Endodermal cell (in vitro differentiated cells): ENCODE measurements around the gene PNRC1. TPM values are rescaled to one million over a fixed set of nuclear protein-coding genes. Genes with fewer than 3 reads are reported as not detected.

ENCODE experiments used
- DNase-seq: peaks from one replicate; pipeline ENCODE4 v3.0.0-alpha.2; 2017
- H3K27ac ChIP-seq: 2 replicates; pipeline ENCODE4 v1.5.1; 2013; ENCODE audit warnings: mild to moderate bottlenecking, low read depth, low read length, moderate library complexity
- H3K27me3 ChIP-seq: 2 replicates; pipeline ENCODE4 v1.6.1; 2013; ENCODE audit warnings: mild to moderate bottlenecking, low read length, moderate library complexity; ENCODE audit not compliant: insufficient read depth, control insufficient read depth, poor library complexity, severe bottlenecking
- H3K36me3 ChIP-seq: 2 replicates; pipeline ENCODE4 v1.7.0; 2013; ENCODE audit warnings: mild to moderate bottlenecking, low read length, moderate library complexity; ENCODE audit not compliant: control insufficient read depth, insufficient read depth
- H3K4me1 ChIP-seq: one replicate; pipeline ENCODE4 v1.7.0; 2013; ENCODE audit warnings: low read length; ENCODE audit not compliant: control insufficient read depth, insufficient read depth
- H3K4me3 ChIP-seq: 2 replicates; pipeline ENCODE4 v1.5.1; 2013; ENCODE audit warnings: mild to moderate bottlenecking, low read length, moderate library complexity
- H3K9ac ChIP-seq: 2 replicates; pipeline ENCODE4 v1.6.1; 2013; ENCODE audit warnings: mild to moderate bottlenecking, low read length, moderate library complexity; ENCODE audit not compliant: poor library complexity, severe bottlenecking; ENCODE audit errors: extremely low read depth
- H3K9me3 ChIP-seq: 2 replicates; pipeline ENCODE4 v1.6.1; 2013; ENCODE audit warnings: mild to moderate bottlenecking, low read length, moderate library complexity; ENCODE audit not compliant: control insufficient read depth
- H3K27ac Mint-ChIP-seq: 2 replicates; pipeline ENCODE4 v1.8.0; 2020; ENCODE audit warnings: mixed read lengths
- H3K27me3 Mint-ChIP-seq: 2 replicates; pipeline ENCODE4 v1.8.0; 2021; ENCODE audit warnings: mild to moderate bottlenecking, mixed read lengths; ENCODE audit not compliant: insufficient read depth
- H3K36me3 Mint-ChIP-seq: 2 replicates; pipeline ENCODE4 v1.8.0; 2020; ENCODE audit warnings: low read depth, mixed read lengths
- H3K4me1 Mint-ChIP-seq: 2 replicates; pipeline ENCODE4 v1.8.0; 2020; ENCODE audit warnings: mixed read lengths
- H3K4me3 Mint-ChIP-seq: 2 replicates; pipeline ENCODE4 v1.8.0; 2020; ENCODE audit warnings: mild to moderate bottlenecking, moderate library complexity, mixed read lengths
- H3K9me3 Mint-ChIP-seq: 2 replicates; pipeline ENCODE4 v1.8.0; 2020; ENCODE audit warnings: mild to moderate bottlenecking, mixed read lengths
- WGBS, 2 experiments: methylation state at CpG; one replicate each; pipeline versions ENCODE4 v1.1.5 to v1.1.7; 2013; ENCODE audit warnings: missing lambda C conversion rate in 2 of 2, mixed read lengths in 1 of 2; ENCODE audit not compliant: insufficient coverage in 1 of 2, insufficient read length in 1 of 2; 5-methylcytosine and 5-hydroxymethylcytosine counted together
- total RNA-seq, 2 donors: library from RNA; stranded (reverse); fragmentation: NEBNext Ultra II Directional in 1 of 2; extraction: Animal tissue kit (Norgen Biotek cat#: 25700) in 1 of 2; gene quantifications; 2 replicates in 1 of 2; 3 replicates in 1 of 2; pipeline ENCODE4 v1.2.1, GENCODE V29; 2021
- TF ChIP-seq, protein P1 (sequence below): fragments of 200-600 bp; sonication (generic); conservative IDR thresholded peaks from 2 replicates; pipeline ENCODE4 v1.5.0; 2021; ENCODE audit warnings: antibody characterized with exemption, mild to moderate bottlenecking

The PNRC1 gene
- total RNA-seq, 2 donors from 2014 or later, result 105 to 118 TPM

DNA sequence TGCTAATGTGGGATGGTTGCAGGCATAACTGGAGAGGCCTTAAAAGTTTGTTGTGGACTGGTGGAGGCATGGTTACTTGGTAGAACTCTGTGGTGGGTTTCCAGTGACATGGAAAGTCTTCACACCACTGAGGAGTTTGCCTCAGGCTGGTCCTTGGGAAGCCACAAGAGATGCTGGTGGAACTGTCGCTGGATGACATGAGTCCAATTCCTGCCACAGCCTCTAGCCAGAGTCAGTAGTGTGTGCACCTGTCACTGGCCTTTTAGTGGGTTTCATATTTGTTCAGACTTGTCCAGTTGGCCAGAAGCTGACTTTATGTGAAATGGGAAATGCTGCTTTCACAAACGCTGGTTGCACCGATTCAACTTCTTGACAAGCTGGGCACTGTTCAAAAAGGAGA is 51.0 kb downstream of the PNRC1 start:
- WGBS, 2 experiments, result 92% methylated on average over 3 of the region's 3 CpGs
- TF ChIP-seq, protein P1, sequence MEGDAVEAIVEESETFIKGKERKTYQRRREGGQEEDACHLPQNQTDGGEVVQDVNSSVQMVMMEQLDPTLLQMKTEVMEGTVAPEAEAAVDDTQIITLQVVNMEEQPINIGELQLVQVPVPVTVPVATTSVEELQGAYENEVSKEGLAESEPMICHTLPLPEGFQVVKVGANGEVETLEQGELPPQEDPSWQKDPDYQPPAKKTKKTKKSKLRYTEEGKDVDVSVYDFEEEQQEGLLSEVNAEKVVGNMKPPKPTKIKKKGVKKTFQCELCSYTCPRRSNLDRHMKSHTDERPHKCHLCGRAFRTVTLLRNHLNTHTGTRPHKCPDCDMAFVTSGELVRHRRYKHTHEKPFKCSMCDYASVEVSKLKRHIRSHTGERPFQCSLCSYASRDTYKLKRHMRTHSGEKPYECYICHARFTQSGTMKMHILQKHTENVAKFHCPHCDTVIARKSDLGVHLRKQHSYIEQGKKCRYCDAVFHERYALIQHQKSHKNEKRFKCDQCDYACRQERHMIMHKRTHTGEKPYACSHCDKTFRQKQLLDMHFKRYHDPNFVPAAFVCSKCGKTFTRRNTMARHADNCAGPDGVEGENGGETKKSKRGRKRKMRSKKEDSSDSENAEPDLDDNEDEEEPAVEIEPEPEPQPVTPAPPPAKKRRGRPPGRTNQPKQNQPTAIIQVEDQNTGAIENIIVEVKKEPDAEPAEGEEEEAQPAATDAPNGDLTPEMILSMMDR, result no peak
- Histone ChIP-seq H3K27me3 (peaks cover 8% of the 10 kb centered on the region), H3K4me1 (no peaks in the 10 kb centered on the region), H3K9me3 (peaks cover 10% of the 10 kb centered on the region), H3K36me3 (no peaks in the 10 kb centered on the region), H3K4me3 (no peak overlapping the region), H3K27ac (no peak overlapping the region), H3K9ac (no peak overlapping the region)
- Mint-ChIP-seq H3K4me3 (no peak overlapping the region), H3K27me3 (peaks cover 82% of the 10 kb centered on the region), H3K4me1 (no peaks in the 10 kb centered on the region), H3K27ac (no peak overlapping the region), H3K36me3 (peaks cover 2% of the 10 kb centered on the region), H3K9me3 (peaks cover 47% of the 10 kb centered on the region)
- no peak for DNase-seq

DNA sequence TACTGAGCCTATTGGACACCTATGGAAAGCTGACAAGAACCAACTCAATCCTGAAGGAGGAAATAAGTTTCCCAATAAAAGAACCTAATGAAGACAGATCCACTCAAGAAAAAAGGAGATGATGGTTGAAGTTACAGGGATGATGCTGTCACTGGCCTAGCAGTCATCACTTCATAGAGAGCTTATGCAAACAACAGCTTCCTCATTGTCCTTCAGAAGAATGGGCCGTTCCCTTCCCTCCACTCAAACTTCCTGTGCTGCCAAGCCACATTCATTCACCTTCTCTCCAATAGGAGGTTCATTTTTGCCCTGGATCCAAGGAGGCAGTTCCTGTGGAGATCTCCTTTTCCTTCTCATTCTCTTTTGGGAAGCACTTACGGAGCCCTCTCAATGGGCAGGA is 51.5 kb downstream of the PNRC1 start:
- H3K4me3 Mint-ChIP-seq, result no peak overlapping the region
- TF ChIP-seq, protein P1, result no peak
- no peaks in the 10 kb centered on the region for H3K4me1 Mint-ChIP-seq
- no peaks in the 10 kb centered on the region for H3K36me3 ChIP-seq
- H3K36me3 Mint-ChIP-seq, result peaks cover 2% of the 10 kb centered on the region
- H3K27ac ChIP-seq, result no peak overlapping the region
- no peak for DNase-seq
- H3K27ac Mint-ChIP-seq, result no peak overlapping the region
- H3K4me3 ChIP-seq, result no peak overlapping the region
- H3K27me3 ChIP-seq, result peaks cover 8% of the 10 kb centered on the region
- 78 to 85% methylated on average over 1 to 2 of the region's 2 CpGs for WGBS, 2 experiments
- H3K4me1 ChIP-seq, result no peaks in the 10 kb centered on the region
- peaks cover 10% of the 10 kb centered on the region for H3K9me3 ChIP-seq
- H3K9ac ChIP-seq, result no peak overlapping the region
- H3K9me3 Mint-ChIP-seq, result peaks cover 43% of the 10 kb centered on the region
- H3K27me3 Mint-ChIP-seq, result peaks cover 83% of the 10 kb centered on the region

DNA sequence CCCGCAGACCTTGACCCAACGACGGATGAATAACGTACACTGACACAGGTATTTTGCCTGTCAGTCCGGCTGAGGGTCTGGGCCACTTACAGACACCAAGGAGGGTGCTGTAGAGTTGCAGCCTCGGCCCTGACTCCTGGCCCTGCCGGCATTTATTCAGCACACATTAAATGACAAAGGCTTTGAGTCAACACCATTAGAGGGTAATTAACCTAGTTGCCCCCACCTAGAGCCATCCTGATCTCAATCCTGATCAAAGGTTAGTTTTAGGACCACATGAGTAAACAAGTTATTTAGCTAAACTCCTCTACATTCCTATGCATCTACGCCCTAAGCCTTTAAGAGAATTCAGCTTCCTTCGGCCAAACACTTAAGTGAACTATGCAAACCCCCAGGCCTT is 53.4 kb downstream of the PNRC1 start:
- H3K4me1 ChIP-seq, result no peaks in the 10 kb centered on the region

More for the DNA sequence above, 53.4 kb downstream of the PNRC1 start:
- peaks cover 91% of the 10 kb centered on the region for H3K27me3 Mint-ChIP-seq
- peaks cover 2% of the 10 kb centered on the region for H3K36me3 Mint-ChIP-seq
- H3K36me3 ChIP-seq, result no peaks in the 10 kb centered on the region
- H3K27me3 ChIP-seq, result peaks cover 8% of the 10 kb centered on the region
- H3K9me3 ChIP-seq, result peaks cover 2% of the 10 kb centered on the region
- 64 to 66% methylated on average over 5 to 9 of the region's 9 CpGs for WGBS, 2 experiments
- H3K27ac Mint-ChIP-seq, result no peak overlapping the region
- H3K9ac ChIP-seq, result no peak overlapping the region
- DNase-seq, result peak; percentile 57
- H3K4me3 Mint-ChIP-seq, result no peak overlapping the region
- H3K4me1 Mint-ChIP-seq, result no peaks in the 10 kb centered on the region
- peaks cover 26% of the 10 kb centered on the region for H3K9me3 Mint-ChIP-seq
- TF ChIP-seq, protein P1, result no peak
- H3K27ac ChIP-seq, result no peak overlapping the region
- no peak overlapping the region for H3K4me3 ChIP-seq
